ENCODE results near the gene EFNB2. TPM values are rescaled to one million over a fixed set of nuclear protein-coding genes. Genes with fewer than 3 reads are reported as not detected.

Gene EFNB2
- total RNA-seq, 1 experiment from 2014 or later = 16.9 TPM

DNA sequence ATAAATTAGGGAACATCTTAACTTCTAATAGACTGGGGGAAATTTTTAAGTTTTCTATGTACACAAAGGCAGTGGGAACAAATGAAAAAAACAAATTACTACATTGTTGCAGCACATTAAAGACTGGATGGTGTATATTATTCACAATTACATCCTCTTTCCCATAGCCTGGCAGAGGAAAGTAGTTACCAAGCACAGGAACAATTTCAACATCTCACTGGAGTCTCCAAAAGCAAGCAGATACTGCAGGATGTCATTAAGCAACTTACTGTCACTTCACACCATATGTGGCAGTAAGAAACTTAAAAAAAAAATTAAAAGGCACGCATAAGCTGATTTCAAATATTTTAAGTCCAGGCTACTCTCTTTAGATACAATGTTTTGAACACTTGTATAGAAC, 6.4 kb upstream of the EFNB2 start:
- intact Hi-C loops (cut with micrococcal nuclease; ENCODE audit: unreplicated experiment) = loop anchor here (10.0 kb wide), 2 partner anchors 373 to 583 kb away; no protein-coding TSS in a partner anchor
- H3K36me3 Mint-ChIP-seq (ENCODE audit: insufficient read depth, unreplicated experiment) = peaks cover 4% of the 10 kb centered on the region
- CTCF ChIA-PET = interaction anchor here (0.7 kb wide), 1 partner anchor 318 kb away, joined by 3 read pairs; no protein-coding TSS in a partner anchor
- H3K4me1 Mint-ChIP-seq (ENCODE audit: low read depth, unreplicated experiment) = no peaks in the 10 kb centered on the region
- BruUV-seq (replicated peaks) = no TSS peak
- H3K9me3 Mint-ChIP-seq (ENCODE audit: low read depth, unreplicated experiment) = no peaks in the 10 kb centered on the region
- no peaks in the 10 kb centered on the region for H3K27me3 Mint-ChIP-seq (ENCODE audit: unreplicated experiment)
- no peak for DNase-seq
- TF ChIP-seq, protein P1, sequence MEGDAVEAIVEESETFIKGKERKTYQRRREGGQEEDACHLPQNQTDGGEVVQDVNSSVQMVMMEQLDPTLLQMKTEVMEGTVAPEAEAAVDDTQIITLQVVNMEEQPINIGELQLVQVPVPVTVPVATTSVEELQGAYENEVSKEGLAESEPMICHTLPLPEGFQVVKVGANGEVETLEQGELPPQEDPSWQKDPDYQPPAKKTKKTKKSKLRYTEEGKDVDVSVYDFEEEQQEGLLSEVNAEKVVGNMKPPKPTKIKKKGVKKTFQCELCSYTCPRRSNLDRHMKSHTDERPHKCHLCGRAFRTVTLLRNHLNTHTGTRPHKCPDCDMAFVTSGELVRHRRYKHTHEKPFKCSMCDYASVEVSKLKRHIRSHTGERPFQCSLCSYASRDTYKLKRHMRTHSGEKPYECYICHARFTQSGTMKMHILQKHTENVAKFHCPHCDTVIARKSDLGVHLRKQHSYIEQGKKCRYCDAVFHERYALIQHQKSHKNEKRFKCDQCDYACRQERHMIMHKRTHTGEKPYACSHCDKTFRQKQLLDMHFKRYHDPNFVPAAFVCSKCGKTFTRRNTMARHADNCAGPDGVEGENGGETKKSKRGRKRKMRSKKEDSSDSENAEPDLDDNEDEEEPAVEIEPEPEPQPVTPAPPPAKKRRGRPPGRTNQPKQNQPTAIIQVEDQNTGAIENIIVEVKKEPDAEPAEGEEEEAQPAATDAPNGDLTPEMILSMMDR (IDR thresholded peaks at IDR 0.05; ENCODE audit: unreplicated experiment) = no peak
- no peak overlapping the region for H3K27ac Mint-ChIP-seq (ENCODE audit: unreplicated experiment)
- H3K4me3 Mint-ChIP-seq (ENCODE audit: low read depth, unreplicated experiment) = no peak overlapping the region

- intact Hi-C loops (cut with micrococcal nuclease; ENCODE audit: unreplicated experiment) = loop anchor here (10.0 kb wide), 2 partner anchors 374 to 584 kb away; no protein-coding TSS in a partner anchor
- Mint-ChIP-seq H3K4me1 (ENCODE audit: low read depth, unreplicated experiment) (no peaks in the 10 kb centered on the region), H3K9me3 (ENCODE audit: low read depth, unreplicated experiment) (no peaks in the 10 kb centered on the region), H3K27ac (ENCODE audit: unreplicated experiment) (no peak overlapping the region), H3K4me3 (ENCODE audit: low read depth, unreplicated experiment) (no peak overlapping the region), H3K27me3 (ENCODE audit: unreplicated experiment) (no peaks in the 10 kb centered on the region), H3K36me3 (ENCODE audit: insufficient read depth, unreplicated experiment) (peaks cover 11% of the 10 kb centered on the region)
- BruUV-seq (replicated peaks) = no TSS peak
- CTCF ChIA-PET = no interaction called here
- TF ChIP-seq, protein P1 (IDR thresholded peaks at IDR 0.05; ENCODE audit: unreplicated experiment) = no peak
- no peak for DNase-seq
Observed at GRCh38 chr13:106540613-106541012, 5.2 kb upstream of the EFNB2 start.

DNA sequence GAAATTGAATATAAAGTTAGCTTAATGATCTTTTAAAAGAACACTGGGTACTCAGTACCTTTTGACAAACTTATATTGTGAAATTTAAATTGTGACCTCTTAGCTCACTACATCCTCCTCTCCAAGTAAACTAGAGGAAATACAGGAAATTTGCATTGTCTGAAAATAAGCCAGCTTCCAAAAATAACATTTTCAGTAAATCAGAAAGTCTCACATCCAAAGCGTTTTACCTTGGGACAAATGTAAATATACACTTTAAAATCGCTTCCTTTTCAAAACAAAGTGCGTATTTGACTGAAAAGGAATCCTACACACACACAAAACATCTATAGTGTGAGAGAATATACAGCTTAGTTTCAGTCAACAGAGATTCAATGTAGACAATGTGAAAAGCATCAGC, 2.1 kb upstream of the EFNB2 start:
- no peak for DNase-seq
- Mint-ChIP-seq H3K9me3 (ENCODE audit: low read depth, unreplicated experiment) (no peaks in the 10 kb centered on the region), H3K4me3 (ENCODE audit: low read depth, unreplicated experiment) (no peak overlapping the region), H3K27me3 (ENCODE audit: unreplicated experiment) (no peaks in the 10 kb centered on the region), H3K36me3 (ENCODE audit: insufficient read depth, unreplicated experiment) (peaks cover 30% of the 10 kb centered on the region), H3K27ac (ENCODE audit: unreplicated experiment) (no peak overlapping the region), H3K4me1 (ENCODE audit: low read depth, unreplicated experiment) (no peaks in the 10 kb centered on the region)
- TF ChIP-seq, protein P1 (IDR thresholded peaks at IDR 0.05; ENCODE audit: unreplicated experiment) = no peak
- no TSS peak for BruUV-seq (replicated peaks)
- intact Hi-C loops (cut with micrococcal nuclease; ENCODE audit: unreplicated experiment) = loop anchor here (10.0 kb wide), 1 partner anchor 1963 kb away; no protein-coding TSS in a partner anchor
- CTCF ChIA-PET = no interaction called here

DNA sequence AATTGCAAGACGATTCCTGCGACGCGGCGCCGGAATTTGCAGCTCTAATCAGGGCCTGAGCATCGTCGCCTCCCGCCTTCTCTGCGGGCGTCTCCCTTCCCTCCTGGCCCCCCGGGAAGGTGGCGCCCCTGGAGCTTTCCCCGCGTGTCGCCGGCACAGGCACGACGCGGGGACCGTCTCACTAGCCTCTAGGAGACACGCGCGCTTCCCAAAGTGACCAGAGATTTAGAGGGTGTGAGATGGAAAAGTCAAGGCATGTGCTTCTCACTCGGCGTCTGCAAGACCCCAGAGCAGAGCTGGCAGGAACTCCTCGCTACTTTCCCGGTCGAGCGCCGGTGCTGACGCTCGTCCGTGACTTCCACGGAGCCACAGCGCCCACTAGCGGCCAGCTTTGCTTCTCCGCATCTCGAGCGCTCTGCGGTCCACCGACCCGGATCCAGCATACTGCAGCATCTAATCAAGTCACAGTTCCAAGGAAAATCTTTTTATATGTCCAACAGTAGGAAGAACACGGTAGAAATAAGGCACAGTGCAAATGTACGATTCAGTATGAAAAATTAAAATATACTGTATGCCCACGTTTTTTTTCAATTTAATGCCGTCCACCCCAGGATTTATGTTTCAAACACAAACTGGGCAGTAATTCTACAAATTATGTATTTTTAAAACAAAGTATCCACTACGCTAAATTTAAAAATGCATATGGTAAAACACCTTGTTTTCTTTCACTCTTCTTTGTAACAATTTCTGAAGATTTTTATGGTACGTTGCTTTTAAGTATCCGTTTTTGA, 977 bp upstream of the EFNB2 start:
- no TSS peak for BruUV-seq (replicated peaks)
- Mint-ChIP-seq H3K4me1 (ENCODE audit: low read depth, unreplicated experiment) (no peaks in the 10 kb centered on the region), H3K36me3 (ENCODE audit: insufficient read depth, unreplicated experiment) (peaks cover 33% of the 10 kb centered on the region), H3K27me3 (ENCODE audit: unreplicated experiment) (no peaks in the 10 kb centered on the region), H3K27ac (ENCODE audit: unreplicated experiment) (peak overlapping the region; percentile 73), H3K9me3 (ENCODE audit: low read depth, unreplicated experiment) (no peaks in the 10 kb centered on the region), H3K4me3 (ENCODE audit: low read depth, unreplicated experiment) (peak overlapping the region; percentile 79)
- CTCF ChIA-PET = interaction anchor here (0.9 kb wide), 1 partner anchor 452 kb away, joined by 4 read pairs; no protein-coding TSS in a partner anchor
- DNase-seq = peak; percentile 67
- intact Hi-C loops (cut with micrococcal nuclease; ENCODE audit: unreplicated experiment) = loop anchor here (10.0 kb wide), 1 partner anchor 1962 kb away; no protein-coding TSS in a partner anchor
- TF ChIP-seq, protein P1 (IDR thresholded peaks at IDR 0.05; ENCODE audit: unreplicated experiment) = peak; percentile 31
